ENCODE results near the gene DNM2. TPM values are rescaled to one million over a fixed set of nuclear protein-coding genes. Genes with fewer than 3 reads are reported as not detected.

Gene DNM2
- total RNA-seq, 4 donors from 2014 or later, result 73.6 to 115 (median 93.7) TPM

- Histone ChIP-seq H3K36me3 (no peaks in the 10 kb centered on the region), H3K27ac (replicated peaks in 1 of 4) (no peak overlapping the region), H3K9me3 (peaks cover 0 to 13% (median 8%) of the 10 kb centered on the region in 4 donors), H3K4me3 (no peak overlapping the region), H3K4me1 (no peaks in the 10 kb centered on the region), H3K27me3 (peaks cover 0 to 28% (median 6%) of the 10 kb centered on the region in 4 donors)
- intact Hi-C loops (cut with DNase I), result no loop called here
- WGBS, result 95% methylated on average over 5 of the region's 5 CpGs
- TF ChIP-seq EP300 (IDR thresholded peaks at IDR 0.05) (no peak), CTCF (IDR thresholded peaks at IDR 0.05) (no peak), POLR2A (IDR thresholded peaks at IDR 0.05; ENCODE audit: low read depth) (no peak), POLR2AphosphoS5 (IDR thresholded peaks at IDR 0.05) (no peak)
- DNase-seq (ENCODE audit: extremely low spot score), result no peak
These were observed 132.8 kb downstream of the DNM2 start for GRCh38 chr19:10850631-10851030.

- Histone ChIP-seq H3K4me1 (no peaks in the 10 kb centered on the region), H3K4me3 (no peak overlapping the region), H3K27ac (replicated peaks in 1 of 4) (no peak overlapping the region), H3K9me3 (no peaks in the 10 kb centered on the region), H3K27me3 (peaks cover 0 to 28% (median 6%) of the 10 kb centered on the region in 4 donors), H3K36me3 (no peaks in the 10 kb centered on the region)
- TF ChIP-seq POLR2A (IDR thresholded peaks at IDR 0.05; ENCODE audit: low read depth) (no peak), POLR2AphosphoS5 (IDR thresholded peaks at IDR 0.05) (no peak), CTCF (IDR thresholded peaks at IDR 0.05) (no peak)
- WGBS, result 67% methylated on average over 7 of the region's 7 CpGs
- DNase-seq (ENCODE audit: extremely low spot score), result no peak
- intact Hi-C loops (cut with DNase I), result no loop called here
These were observed 134.4 kb downstream of the DNM2 start for GRCh38 chr19:10852098-10852800.

GRCh38 chr19:10852941-10853340 is 135.1 kb downstream of the DNM2 start:
- DNase-seq (ENCODE audit: extremely low spot score), result no peak
- intact Hi-C loops (cut with DNase I), result no loop called here
- no peak for TF ChIP-seq POLR2AphosphoS5 (IDR thresholded peaks at IDR 0.05)
- TF ChIP-seq POLR2A (IDR thresholded peaks at IDR 0.05; ENCODE audit: low read depth), result no peak
- no peak for TF ChIP-seq EP300 (IDR thresholded peaks at IDR 0.05)
- no peak for TF ChIP-seq CTCF (IDR thresholded peaks at IDR 0.05)
- no peak overlapping the region for H3K4me3 ChIP-seq
- peaks cover 0 to 28% (median 6%) of the 10 kb centered on the region in 4 donors for H3K27me3 ChIP-seq
- H3K4me1 ChIP-seq, result no peaks in the 10 kb centered on the region
- no peaks in the 10 kb centered on the region for H3K36me3 ChIP-seq
- WGBS, result 70% methylated on average over 7 of the region's 7 CpGs
- no peak overlapping the region for H3K27ac ChIP-seq (replicated peaks in 1 of 4)
- no peaks in the 10 kb centered on the region for H3K9me3 ChIP-seq

GRCh38 chr19:10854350-10855089 is 136.6 kb downstream of the DNM2 start:
- intact Hi-C loops (cut with DNase I), result no loop called here
- no peak for DNase-seq (ENCODE audit: extremely low spot score)
- Histone ChIP-seq H3K27ac (replicated peaks in 1 of 4) (no peak overlapping the region), H3K4me1 (no peaks in the 10 kb centered on the region), H3K27me3 (peaks cover 0 to 15% (median 2%) of the 10 kb centered on the region in 4 donors), H3K4me3 (no peak overlapping the region), H3K9me3 (no peaks in the 10 kb centered on the region), H3K36me3 (no peaks in the 10 kb centered on the region)
- 78% methylated on average over 7 of the region's 7 CpGs for WGBS
- TF ChIP-seq CTCF (IDR thresholded peaks at IDR 0.05) (no peak), EP300 (IDR thresholded peaks at IDR 0.05) (no peak), POLR2A (IDR thresholded peaks at IDR 0.05; ENCODE audit: low read depth) (no peak), POLR2AphosphoS5 (IDR thresholded peaks at IDR 0.05) (no peak)
